BE2C (cell line): ENCODE measurements around the gene COX20.

ENCODE experiments used
- DNase-seq: peaks from one replicate; pipeline ENCODE4 v3.0.0-alpha.2; 2020
- H3K27me3 ChIP-seq: fragments of 250-450 bp; sonication (Bioruptor Pico); 2 replicates; pipeline ENCODE4 v1.5.1; 2020; ENCODE audit warnings: mild to moderate bottlenecking
- H3K36me3 ChIP-seq: fragments of 250-450 bp; sonication (Bioruptor Pico); 2 replicates; pipeline ENCODE4 v1.5.1; 2020; ENCODE audit warnings: mild to moderate bottlenecking
- H3K4me1 ChIP-seq: fragments of 250-450 bp; sonication (Bioruptor Pico); 2 replicates; pipeline ENCODE4 v1.5.1; 2020
- H3K4me3 ChIP-seq: 2 replicates; pipeline ENCODE4 v1.5.1; 2011; ENCODE audit warnings: low read depth, low read length
- H3K9me3 ChIP-seq: fragments of 250-450 bp; sonication (Bioruptor Pico); 2 replicates; pipeline ENCODE4 v1.5.1; 2020
- TF ChIP-seq, protein P1 (sequence below): IDR thresholded peaks from 2 replicates; pipeline ENCODE4 v1.5.1; 2012; ENCODE audit warnings: mild to moderate bottlenecking, low read depth, low read length

Gene COX20

DNA sequence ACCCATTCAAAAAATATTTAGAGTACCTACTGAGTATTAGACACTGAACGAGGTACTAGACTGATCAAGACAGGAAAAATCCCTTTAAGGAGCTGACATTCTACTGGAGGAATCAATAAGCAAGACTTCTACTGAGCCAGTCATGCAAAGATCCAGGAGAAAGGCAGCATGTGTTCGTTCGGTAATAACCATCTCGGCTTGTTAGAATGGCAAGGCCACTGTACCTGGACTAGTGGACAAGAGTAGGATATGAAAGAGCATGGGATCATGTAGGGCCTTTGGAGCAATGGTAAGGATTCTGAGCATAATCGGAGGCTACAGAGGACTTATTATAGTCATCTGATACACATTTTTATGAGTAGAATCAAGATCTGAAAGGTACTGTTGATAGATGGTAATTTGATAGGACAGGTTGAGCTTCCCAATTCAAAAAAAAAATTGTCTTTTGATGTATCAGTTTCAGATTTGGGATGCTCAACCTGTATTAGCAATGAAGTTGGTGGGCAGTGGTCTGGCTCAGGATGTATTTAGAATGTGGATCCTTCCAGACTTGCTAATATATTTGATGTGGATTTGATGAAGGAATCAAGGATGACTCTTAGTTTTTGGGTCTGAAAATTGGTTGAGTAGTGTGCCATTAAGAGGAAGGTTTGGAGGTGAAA, 2.3 kb downstream of the COX20 start:
- Histone ChIP-seq H3K27me3 (no peaks in the 10 kb centered on the region), H3K36me3 (peaks cover 35% of the 10 kb centered on the region), H3K9me3 (no peaks in the 10 kb centered on the region), H3K4me3 (no peak overlapping the region), H3K4me1 (no peaks in the 10 kb centered on the region; the same call in 1 of the 2 replicates)
- DNase-seq = no peak
- TF ChIP-seq, protein P1, sequence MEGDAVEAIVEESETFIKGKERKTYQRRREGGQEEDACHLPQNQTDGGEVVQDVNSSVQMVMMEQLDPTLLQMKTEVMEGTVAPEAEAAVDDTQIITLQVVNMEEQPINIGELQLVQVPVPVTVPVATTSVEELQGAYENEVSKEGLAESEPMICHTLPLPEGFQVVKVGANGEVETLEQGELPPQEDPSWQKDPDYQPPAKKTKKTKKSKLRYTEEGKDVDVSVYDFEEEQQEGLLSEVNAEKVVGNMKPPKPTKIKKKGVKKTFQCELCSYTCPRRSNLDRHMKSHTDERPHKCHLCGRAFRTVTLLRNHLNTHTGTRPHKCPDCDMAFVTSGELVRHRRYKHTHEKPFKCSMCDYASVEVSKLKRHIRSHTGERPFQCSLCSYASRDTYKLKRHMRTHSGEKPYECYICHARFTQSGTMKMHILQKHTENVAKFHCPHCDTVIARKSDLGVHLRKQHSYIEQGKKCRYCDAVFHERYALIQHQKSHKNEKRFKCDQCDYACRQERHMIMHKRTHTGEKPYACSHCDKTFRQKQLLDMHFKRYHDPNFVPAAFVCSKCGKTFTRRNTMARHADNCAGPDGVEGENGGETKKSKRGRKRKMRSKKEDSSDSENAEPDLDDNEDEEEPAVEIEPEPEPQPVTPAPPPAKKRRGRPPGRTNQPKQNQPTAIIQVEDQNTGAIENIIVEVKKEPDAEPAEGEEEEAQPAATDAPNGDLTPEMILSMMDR = no peak

DNA sequence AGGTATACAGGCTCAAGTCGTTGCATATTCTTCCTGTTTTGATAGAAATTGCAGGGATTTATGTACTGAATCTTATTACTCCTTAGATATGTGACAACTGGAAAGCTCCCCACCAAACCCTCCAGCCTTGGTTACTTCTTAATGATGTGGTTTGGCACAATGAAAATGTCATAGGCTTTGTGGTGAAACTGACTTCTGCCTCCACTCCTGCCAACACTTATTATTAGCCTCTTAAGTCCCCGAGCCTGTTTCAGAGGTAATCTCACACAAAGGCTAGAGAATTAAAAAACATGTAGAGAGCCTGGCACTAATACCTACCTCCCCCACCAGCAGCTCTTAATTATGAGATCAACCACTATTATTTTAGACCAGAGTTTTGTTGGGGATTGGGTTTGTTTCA, 4.2 kb downstream of the COX20 start:
- Histone ChIP-seq H3K27me3 (no peaks in the 10 kb centered on the region), H3K4me3 (no peak overlapping the region), H3K36me3 (peaks cover 54% of the 10 kb centered on the region), H3K4me1 (no peaks in the 10 kb centered on the region; the same call in 1 of the 2 replicates), H3K9me3 (no peaks in the 10 kb centered on the region)
- TF ChIP-seq, protein P1 = no peak
- DNase-seq = no peak

DNA sequence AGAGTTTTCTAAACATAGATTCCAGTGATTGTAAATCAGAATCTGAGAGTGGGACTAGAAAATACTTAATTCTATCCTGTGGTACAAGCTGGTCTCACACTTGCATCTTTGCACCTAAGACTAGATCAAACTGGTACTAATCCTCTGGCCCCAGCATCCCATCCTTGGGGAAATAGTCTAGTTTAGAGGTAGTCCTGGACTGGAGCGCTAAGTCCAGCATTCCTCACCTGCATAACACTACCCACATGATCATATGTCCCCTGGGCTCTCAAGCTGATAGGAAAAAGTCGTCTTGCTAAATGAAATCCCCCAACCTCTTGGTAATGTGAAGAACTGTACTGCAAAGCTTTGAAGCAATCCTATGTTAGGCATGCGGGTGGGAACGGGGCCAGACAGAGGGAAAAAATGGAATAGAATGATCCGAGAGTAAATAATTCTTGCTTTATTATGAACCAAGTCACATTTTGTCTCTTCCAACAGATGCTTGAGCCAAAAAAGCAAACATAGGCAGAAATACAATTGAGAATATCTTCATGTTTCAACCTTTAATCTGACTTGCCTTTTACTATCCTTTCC, 4.8 kb downstream of the COX20 start:
- TF ChIP-seq, protein P1 = no peak
- no peaks in the 10 kb centered on the region; the same call in 1 of the 2 replicates for H3K4me1 ChIP-seq
- peaks cover 61% of the 10 kb centered on the region for H3K36me3 ChIP-seq
- no peaks in the 10 kb centered on the region for H3K9me3 ChIP-seq
- no peak overlapping the region for H3K4me3 ChIP-seq
- no peak for DNase-seq
- no peaks in the 10 kb centered on the region for H3K27me3 ChIP-seq

DNA sequence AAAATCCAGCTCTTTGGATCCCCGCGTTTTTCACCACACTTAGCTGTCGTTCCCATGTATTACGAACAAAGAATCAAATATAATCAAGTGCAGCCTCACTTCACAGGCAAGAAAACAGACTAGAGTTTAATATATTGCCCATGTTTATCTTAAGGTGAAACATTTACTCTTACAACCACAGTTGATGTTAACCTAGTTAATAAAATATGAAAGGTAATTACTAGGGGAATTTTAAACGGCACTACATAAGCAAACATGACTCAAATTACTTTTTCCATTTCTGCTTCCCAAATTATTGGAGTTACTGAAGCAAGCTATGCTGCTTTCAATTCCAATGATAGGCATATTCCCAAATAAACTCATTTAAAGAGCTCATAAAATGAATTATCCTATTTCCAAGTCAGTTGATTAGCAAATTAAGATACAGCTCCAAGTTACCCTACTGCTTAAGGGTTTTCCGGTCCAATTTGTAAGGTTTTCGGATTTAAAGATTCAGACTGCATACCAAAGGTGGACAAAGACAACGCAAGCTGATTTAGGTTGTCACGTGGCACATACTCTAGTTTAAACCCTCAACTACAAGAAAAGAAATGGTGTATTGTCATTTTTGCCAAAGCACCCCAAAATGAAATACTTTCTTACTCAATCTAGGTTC, 5.9 kb downstream of the COX20 start:
- Histone ChIP-seq H3K36me3 (peaks cover 72% of the 10 kb centered on the region), H3K9me3 (no peaks in the 10 kb centered on the region), H3K4me3 (no peak overlapping the region), H3K27me3 (no peaks in the 10 kb centered on the region), H3K4me1 (no peaks in the 10 kb centered on the region; the same call in 1 of the 2 replicates)
- no peak for DNase-seq
- TF ChIP-seq, protein P1 = no peak

DNA sequence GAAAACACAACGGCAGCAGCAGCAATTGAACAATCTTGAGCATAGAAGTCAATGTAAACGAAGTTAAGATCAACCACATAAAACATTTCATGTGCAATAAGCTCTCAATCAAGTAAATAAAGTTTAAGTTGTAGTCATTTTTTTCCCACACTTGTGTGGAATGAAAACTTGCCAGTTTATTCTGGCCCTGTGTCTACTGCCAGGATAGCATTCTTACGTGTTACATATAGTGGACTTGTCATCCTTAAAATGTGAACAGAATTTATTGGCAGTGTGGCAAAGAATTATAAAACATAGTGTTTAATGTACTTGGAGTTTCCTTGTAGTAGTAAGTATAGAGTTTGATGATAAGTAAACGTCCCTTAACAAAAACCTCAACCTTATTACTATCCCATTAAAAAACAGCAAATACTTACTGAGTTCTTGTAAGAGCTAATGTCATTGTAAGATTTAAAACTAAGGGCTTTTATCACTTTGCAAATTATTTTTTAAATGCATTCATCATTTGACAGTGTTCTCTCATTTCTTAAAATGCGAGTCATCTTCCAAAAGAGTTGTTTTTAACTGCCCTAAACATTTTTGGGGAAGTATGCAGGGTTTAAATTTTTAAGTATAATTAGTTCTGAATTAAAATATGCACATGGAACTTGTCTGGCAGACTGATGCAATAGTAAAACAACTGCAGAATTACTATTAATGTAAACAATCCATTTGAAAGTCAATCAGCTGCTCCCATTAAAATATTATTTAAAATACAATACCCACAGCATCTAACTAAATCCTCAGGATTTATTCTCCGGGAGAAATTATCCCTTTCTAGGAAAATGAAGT, 7.9 kb downstream of the COX20 start:
- no peaks in the 10 kb centered on the region for H3K4me1 ChIP-seq
- H3K4me3 ChIP-seq = no peak overlapping the region
- no peaks in the 10 kb centered on the region for H3K27me3 ChIP-seq
- DNase-seq = no peak
- H3K9me3 ChIP-seq = no peaks in the 10 kb centered on the region
- H3K36me3 ChIP-seq = peaks cover 88% of the 10 kb centered on the region
- TF ChIP-seq, protein P1 = no peak
